Measurements from ENCODE around the gene LRCOL1. TPM values are rescaled to one million over a fixed set of nuclear protein-coding genes. Genes with fewer than 3 reads are reported as not detected.
A peak's percentile ranks its signal among the peaks of the same experiment; 100 is the strongest.

LRCOL1 gene
- total and polyA plus RNA-seq, 9 donors: 0.11 to 0.71 (median 0.63) TPM; not detected in 5

DNA sequence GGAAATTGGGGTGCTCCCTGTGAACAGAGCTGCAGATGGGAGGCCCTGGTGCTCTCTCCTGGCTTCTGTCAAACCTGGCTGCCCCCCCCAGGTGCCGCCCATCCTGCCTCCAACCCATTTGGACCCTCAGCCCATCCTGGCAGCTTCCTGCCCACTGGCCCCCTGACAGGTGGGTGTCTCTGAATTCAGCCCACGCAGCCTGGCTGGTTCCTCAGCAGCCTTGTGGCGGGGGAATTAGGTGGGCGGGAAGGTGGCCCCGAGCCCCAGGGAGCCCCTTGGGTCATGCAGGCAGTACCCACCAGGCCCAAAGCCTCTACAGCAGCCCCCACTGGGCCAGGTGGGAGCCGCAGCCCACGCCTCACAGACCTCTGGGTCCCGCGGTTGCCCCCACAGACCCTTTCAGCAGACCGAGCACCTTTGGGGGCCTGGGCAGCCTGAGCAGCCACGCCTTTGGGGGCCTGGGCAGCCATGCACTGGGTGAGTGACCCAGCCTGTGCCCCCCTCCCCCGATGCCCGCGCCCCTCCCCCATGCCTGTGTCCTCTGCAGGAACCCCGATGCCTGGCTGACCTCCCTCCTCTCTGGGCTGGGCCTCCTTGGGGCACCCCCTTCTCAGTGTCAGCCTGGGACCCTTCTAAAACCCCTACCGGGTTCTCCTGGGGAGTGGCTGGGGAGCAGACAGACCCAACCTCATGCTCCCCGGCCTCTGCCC lies 28.9 kb downstream of the LRCOL1 start:
- peak overlapping the region in 1 of 2 donors; percentile 75 for H3K27ac ChIP-seq
- peak in 1 of 5 donors; percentile 55 for DNase-seq
- TF ChIP-seq POLR2A (IDR thresholded peaks at IDR 0.05) (no peak), EP300 (IDR thresholded peaks at IDR 0.05) (no peak)
- TF ChIP-seq, protein P1, sequence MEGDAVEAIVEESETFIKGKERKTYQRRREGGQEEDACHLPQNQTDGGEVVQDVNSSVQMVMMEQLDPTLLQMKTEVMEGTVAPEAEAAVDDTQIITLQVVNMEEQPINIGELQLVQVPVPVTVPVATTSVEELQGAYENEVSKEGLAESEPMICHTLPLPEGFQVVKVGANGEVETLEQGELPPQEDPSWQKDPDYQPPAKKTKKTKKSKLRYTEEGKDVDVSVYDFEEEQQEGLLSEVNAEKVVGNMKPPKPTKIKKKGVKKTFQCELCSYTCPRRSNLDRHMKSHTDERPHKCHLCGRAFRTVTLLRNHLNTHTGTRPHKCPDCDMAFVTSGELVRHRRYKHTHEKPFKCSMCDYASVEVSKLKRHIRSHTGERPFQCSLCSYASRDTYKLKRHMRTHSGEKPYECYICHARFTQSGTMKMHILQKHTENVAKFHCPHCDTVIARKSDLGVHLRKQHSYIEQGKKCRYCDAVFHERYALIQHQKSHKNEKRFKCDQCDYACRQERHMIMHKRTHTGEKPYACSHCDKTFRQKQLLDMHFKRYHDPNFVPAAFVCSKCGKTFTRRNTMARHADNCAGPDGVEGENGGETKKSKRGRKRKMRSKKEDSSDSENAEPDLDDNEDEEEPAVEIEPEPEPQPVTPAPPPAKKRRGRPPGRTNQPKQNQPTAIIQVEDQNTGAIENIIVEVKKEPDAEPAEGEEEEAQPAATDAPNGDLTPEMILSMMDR (IDR thresholded peaks at IDR 0.05): no peak
- H3K27me3 ChIP-seq: no peaks in the 10 kb centered on the region
- no peak overlapping the region for H3K4me3 ChIP-seq
- 73 to 83% (median 75%) methylated on average over 15 to 17 of the region's 17 CpGs for WGBS, 3 donors
- intact Hi-C loops (cut with DNase I): no loop called here
- no peaks in the 10 kb centered on the region for H3K4me1 ChIP-seq (ENCODE audit: insufficient read depth)
- H3K9me3 ChIP-seq: no peaks in the 10 kb centered on the region
- no peaks in the 10 kb centered on the region for H3K36me3 ChIP-seq

- no peaks in the 10 kb centered on the region for H3K36me3 ChIP-seq
- 85 to 93% (median 87%) methylated on average over 12 of the region's 12 CpGs for WGBS, 3 donors
These were observed 29.6 kb downstream of the LRCOL1 start for GRCh38 chr12:132580701-132581292.

GRCh38 chr12:132579744-132580143 lies 30.6 kb downstream of the LRCOL1 start:
- no peak for DNase-seq
- no peaks in the 10 kb centered on the region for H3K36me3 ChIP-seq
- WGBS, 3 donors: 61 to 76% (median 71%) methylated on average over 12 of the region's 12 CpGs
- no peaks in the 10 kb centered on the region for H3K4me1 ChIP-seq (ENCODE audit: insufficient read depth)
- intact Hi-C loops (cut with DNase I): no loop called here
- no peaks in the 10 kb centered on the region for H3K9me3 ChIP-seq
- no peaks in the 10 kb centered on the region for H3K27me3 ChIP-seq
- TF ChIP-seq POLR2A (IDR thresholded peaks at IDR 0.05): no peak
- TF ChIP-seq EP300 (IDR thresholded peaks at IDR 0.05): no peak
- TF ChIP-seq, protein P1 (IDR thresholded peaks at IDR 0.05): no peak
- no peak overlapping the region for H3K27ac ChIP-seq
- no peak overlapping the region for H3K4me3 ChIP-seq

More at GRCh38 chr12:132580701-132581292, 29.6 kb downstream of the LRCOL1 start:
- H3K4me3 ChIP-seq: no peak overlapping the region
- DNase-seq: no peak
- TF ChIP-seq EP300 (IDR thresholded peaks at IDR 0.05) (no peak), POLR2A (IDR thresholded peaks at IDR 0.05) (no peak)
- TF ChIP-seq, protein P1 (IDR thresholded peaks at IDR 0.05): no peak
- intact Hi-C loops (cut with DNase I): no loop called here
- H3K27ac ChIP-seq: no peak overlapping the region
- H3K9me3 ChIP-seq: no peaks in the 10 kb centered on the region
- H3K27me3 ChIP-seq: no peaks in the 10 kb centered on the region
- H3K4me1 ChIP-seq (ENCODE audit: insufficient read depth): no peaks in the 10 kb centered on the region

GRCh38 chr12:132578826-132579225 lies 31.6 kb downstream of the LRCOL1 start:
- TF ChIP-seq, protein P1 (IDR thresholded peaks at IDR 0.05): no peak
- TF ChIP-seq POLR2A (IDR thresholded peaks at IDR 0.05) (no peak), EP300 (IDR thresholded peaks at IDR 0.05) (no peak)
- no peaks in the 10 kb centered on the region for H3K36me3 ChIP-seq
- no peaks in the 10 kb centered on the region for H3K9me3 ChIP-seq
- no peak for DNase-seq
- no peaks in the 10 kb centered on the region for H3K27me3 ChIP-seq
- WGBS, 3 donors: 73 to 78% (median 76%) methylated on average over 11 of the region's 11 CpGs
- no peak overlapping the region for H3K27ac ChIP-seq
- no peak overlapping the region for H3K4me3 ChIP-seq
- no peaks in the 10 kb centered on the region for H3K4me1 ChIP-seq (ENCODE audit: insufficient read depth)
- intact Hi-C loops (cut with DNase I): no loop called here
